Bronchial epithelial cell (primary cell): ENCODE measurements around the gene VPS4B. TPM values are rescaled to one million over a fixed set of nuclear protein-coding genes. Genes with fewer than 3 reads are reported as not detected.
"Not testable (repeated sequence)": the region's sequence is repeated elsewhere in the genome, so short reads cannot be mapped to it uniquely, and the experiment has no call there.

ENCODE experiments used
- DNase-seq: peaks from one replicate; pipeline ENCODE4 v3.0.0-alpha.2; 2010; ENCODE audit warnings: low read depth
- FAIRE-seq: peaks from 2 replicates; lab custom pipeline; 2011; peaks lifted over from hg19 to GRCh38; lab: Jason Lieb, UNC
- H3K27me3 ChIP-seq: 2 replicates; pipeline ENCODE4 v1.5.1; 2011; ENCODE audit warnings: low read length; ENCODE audit not compliant: control insufficient read depth, insufficient read depth
- H3K36me3 ChIP-seq: 2 replicates; pipeline ENCODE4 v1.5.1; 2011; ENCODE audit warnings: low read length; ENCODE audit not compliant: control insufficient read depth, insufficient read depth
- H3K4me3 ChIP-seq: 2 replicates; pipeline ENCODE4 v1.5.1; 2011; ENCODE audit warnings: mild to moderate bottlenecking, low read depth, low read length, control low read depth
- CTCF ChIP-seq: IDR thresholded peaks from 2 replicates; pipeline ENCODE4 v1.5.1; 2011; ENCODE audit warnings: mild to moderate bottlenecking, moderate library complexity, low read length, control low read depth, inconsistent platforms; ENCODE audit not compliant: insufficient read depth, severe bottlenecking
- total RNA-seq: library from RNA; depleted of rRNA; stranded (reverse); fragments of >200 nt; gene quantifications from 2 replicates; pipeline ENCODE4 v1.2.1, GENCODE V29; 2014

The VPS4B gene
- total RNA-seq, 1 donor from 2014 or later: 120 TPM

- FAIRE-seq (no peak), DNase-seq (peak; percentile 29)
- no peak for TF ChIP-seq CTCF
- Histone ChIP-seq H3K27me3 (no peaks in the 10 kb centered on the region), H3K36me3 (no peaks in the 10 kb centered on the region), H3K4me3 (no peak overlapping the region)
Observed at GRCh38 chr18:63464434-63464833, 42.2 kb upstream of the VPS4B start.

- Histone ChIP-seq H3K36me3 (no peaks in the 10 kb centered on the region), H3K4me3 (no peak overlapping the region), H3K27me3 (no peaks in the 10 kb centered on the region)
- FAIRE-seq (no peak), DNase-seq (no peak)
- TF ChIP-seq CTCF: no peak
Observed at GRCh38 chr18:63460414-63460813, 38.1 kb upstream of the VPS4B start.

GRCh38 chr18:63457977-63458376 lies 35.7 kb upstream of the VPS4B start:
- no peak for TF ChIP-seq CTCF
- Histone ChIP-seq H3K27me3 (no peaks in the 10 kb centered on the region), H3K36me3 (no peaks in the 10 kb centered on the region), H3K4me3 (no peak overlapping the region)
- DNase-seq: peak; percentile 52
- FAIRE-seq: no peak

- Histone ChIP-seq H3K36me3 (no peaks in the 10 kb centered on the region), H3K4me3 (no peak overlapping the region), H3K27me3 (no peaks in the 10 kb centered on the region)
- no peak for TF ChIP-seq CTCF
- peak; percentile 94 for DNase-seq
- FAIRE-seq: no peak
Observed at GRCh38 chr18:63454497-63454896, 32.2 kb upstream of the VPS4B start.

- not testable (repeated sequence) for DNase-seq, FAIRE-seq, H3K27me3 ChIP-seq, H3K36me3 ChIP-seq, H3K4me3 ChIP-seq
Observed at GRCh38 chr18:63452751-63453150, 30.5 kb upstream of the VPS4B start.

GRCh38 chr18:63451799-63452660 lies 29.8 kb upstream of the VPS4B start:
- Histone ChIP-seq H3K27me3 (no peaks in the 10 kb centered on the region), H3K36me3 (no peaks in the 10 kb centered on the region), H3K4me3 (no peak overlapping the region)
- TF ChIP-seq CTCF: no peak
- DNase-seq (peak; percentile 97), FAIRE-seq (peak; percentile 97)
